GM23338 (cell line): ENCODE measurements around the gene MSH3. TPM values are rescaled to one million over a fixed set of nuclear protein-coding genes. Genes with fewer than 3 reads are reported as not detected.
A peak's percentile ranks its signal among the peaks of the same experiment; 100 is the strongest.

ENCODE experiments used
- ATAC-seq: fragments of 200-7000 bp; cut with Tn5 transposase; 3 replicates; pipeline ENCODE4 v1.9.1; 2020
- DNase-seq: peaks from one replicate; pipeline ENCODE4 v3.0.0-alpha.2; 2015; ENCODE audit warnings: low spot score
- H2AFZ ChIP-seq: fragments of 200-600 bp; sonication (generic); 2 replicates; pipeline ENCODE4 v1.8.0; 2016; ENCODE audit warnings: antibody characterized with exemption, mild to moderate bottlenecking, moderate library complexity
- H3F3A ChIP-seq: fragments of 200-600 bp; sonication (generic); replicated peaks from 2 replicates; pipeline ENCODE4 v1.8.0; 2017; ENCODE audit warnings: antibody characterized with exemption, mixed run types, low read depth
- H3K27ac ChIP-seq: fragments of 200-600 bp; sonication (generic); 2 replicates; pipeline ENCODE4 v1.6.1; 2016; ENCODE audit warnings: low read depth
- H3K27me3 ChIP-seq: fragments of 200-600 bp; sonication (generic); 2 replicates; pipeline ENCODE4 v1.8.0; 2016; ENCODE audit warnings: mild to moderate bottlenecking, mixed run types, moderate library complexity; ENCODE audit not compliant: insufficient read depth
- H3K36me3 ChIP-seq: fragments of 200-600 bp; sonication (generic); 2 replicates; pipeline ENCODE4 v1.8.0; 2016; ENCODE audit warnings: mild to moderate bottlenecking; ENCODE audit not compliant: insufficient read depth
- H3K4me1 ChIP-seq: fragments of 200-600 bp; sonication (generic); 2 replicates; pipeline ENCODE4 v1.8.0; 2016; ENCODE audit warnings: mild to moderate bottlenecking, moderate library complexity; ENCODE audit not compliant: insufficient read depth
- H3K4me2 ChIP-seq: fragments of 200-600 bp; sonication (generic); 2 replicates; pipeline ENCODE4 v1.7.1; 2017; ENCODE audit warnings: mixed run types
- H3K4me3 ChIP-seq: fragments of 200-600 bp; sonication (generic); 2 replicates; pipeline ENCODE4 v1.6.1; 2016; ENCODE audit warnings: mixed run types
- H3K79me2 ChIP-seq: fragments of 200-600 bp; sonication (generic); replicated peaks from 2 replicates; pipeline ENCODE4 v1.8.0; 2017; ENCODE audit warnings: mild to moderate bottlenecking; ENCODE audit not compliant: insufficient read depth
- H3K9me2 ChIP-seq: fragments of 200-600 bp; sonication (generic); 2 replicates; pipeline ENCODE4 v1.8.0; 2017; ENCODE audit not compliant: insufficient read depth
- H4K20me1 ChIP-seq: fragments of 200-600 bp; sonication (generic); replicated peaks from 2 replicates; pipeline ENCODE4 v1.8.0; 2017; ENCODE audit warnings: mild to moderate bottlenecking; ENCODE audit not compliant: insufficient read depth
- H3K27ac Mint-ChIP-seq: 2 replicates; pipeline ENCODE4 v1.8.0; 2020; ENCODE audit warnings: inconsistent platforms, mild to moderate bottlenecking, moderate library complexity, mixed read lengths
- H3K27me3 Mint-ChIP-seq: 3 replicates; pipeline ENCODE4 v1.8.0; 2022; ENCODE audit warnings: low read depth, mild to moderate bottlenecking, moderate library complexity, mixed read lengths, inconsistent platforms; ENCODE audit not compliant: insufficient read depth, poor library complexity
- H3K36me3 Mint-ChIP-seq: 3 replicates; pipeline ENCODE4 v1.8.0; 2021; ENCODE audit warnings: low read depth, mild to moderate bottlenecking, inconsistent platforms, moderate library complexity, mixed read lengths
- H3K4me1 Mint-ChIP-seq: 3 replicates; pipeline ENCODE4 v1.8.0; 2020; ENCODE audit warnings: mild to moderate bottlenecking, inconsistent platforms, mixed read lengths
- H3K4me3 Mint-ChIP-seq: 3 replicates; pipeline ENCODE4 v1.8.0; 2021; ENCODE audit warnings: moderate library complexity, mild to moderate bottlenecking, inconsistent platforms, mixed read lengths
- H3K9me3 Mint-ChIP-seq: 3 replicates; pipeline ENCODE4 v1.8.0; 2020; ENCODE audit warnings: moderate library complexity, mild to moderate bottlenecking, inconsistent platforms, mixed read lengths
- CREB1 ChIP-seq: fragments of 250-450 bp; sonication (Bioruptor Pico); IDR thresholded peaks from 2 replicates; pipeline ENCODE4 v1.5.0; 2020; ENCODE audit warnings: low read depth, mild to moderate bottlenecking, moderate library complexity
- CTCF ChIP-seq, 2 experiments: fragments of 200-600 bp in 1 of 2; sonication (generic) in 1 of 2; conservative IDR thresholded peaks; 2 replicates each; pipeline versions ENCODE4 v1.5.1 to v1.6.1; 2016 to 2017; ENCODE audit warnings: antibody characterized with exemption in 2 of 2, low read depth in 2 of 2, mild to moderate bottlenecking in 2 of 2, moderate library complexity in 1 of 2
- ETS1 ChIP-seq: IDR thresholded peaks from 2 replicates; pipeline ENCODE4 v1.6.1; 2016; ENCODE audit warnings: antibody characterized with exemption
- EZH2 ChIP-seq: fragments of 200-600 bp; sonication (generic); IDR thresholded peaks from one replicate; pipeline ENCODE4 v1.8.0; 2017; ENCODE audit warnings: antibody characterized with exemption, mild to moderate bottlenecking, low read depth; ENCODE audit not compliant: unreplicated experiment
- EZH2phosphoT487 ChIP-seq: fragments of 200-600 bp; sonication (generic); IDR thresholded peaks from one replicate; pipeline ENCODE4 v1.8.1; 2018; ENCODE audit warnings: antibody characterized with exemption; ENCODE audit not compliant: unreplicated experiment
- JUNB ChIP-seq: IDR thresholded peaks from one replicate; pipeline ENCODE4 v1.6.1; 2016; ENCODE audit warnings: antibody characterized with exemption; ENCODE audit not compliant: unreplicated experiment
- NANOG ChIP-seq: IDR thresholded peaks from 2 replicates; pipeline ENCODE4 v1.6.1; 2016; ENCODE audit warnings: antibody characterized with exemption, borderline replicate concordance
- POLR2AphosphoS5 ChIP-seq: IDR thresholded peaks from 2 replicates; pipeline ENCODE4 v1.6.1; 2016; ENCODE audit warnings: antibody characterized with exemption, low read depth
- REST ChIP-seq: IDR thresholded peaks from one replicate; pipeline ENCODE4 v1.6.1; 2018; ENCODE audit warnings: antibody characterized with exemption; ENCODE audit not compliant: unreplicated experiment
- STAT1 ChIP-seq: IDR thresholded peaks from one replicate; pipeline ENCODE4 v1.6.1; 2016; ENCODE audit warnings: antibody characterized with exemption; ENCODE audit not compliant: unreplicated experiment
- ZNF114 ChIP-seq: fragments of 250-450 bp; sonication (Bioruptor Pico); IDR thresholded peaks from 2 replicates; pipeline ENCODE4 v1.5.0; 2020; ENCODE audit warnings: mild to moderate bottlenecking, moderate library complexity
- ZNF331 ChIP-seq: fragments of 250-450 bp; sonication (Bioruptor Pico); IDR thresholded peaks from 2 replicates; pipeline ENCODE4 v1.5.0; 2020; ENCODE audit warnings: low read depth, mild to moderate bottlenecking, moderate library complexity
- polyA plus RNA-seq: library from polyadenylated mRNA; unstranded; fragments of >200 nt; fragmentation: Nextera tagmentation; extraction: Ambion mirVana; gene quantifications from 2 replicates; pipeline ENCODE4 v1.2.1, GENCODE V29; 2016
- total RNA-seq: library from RNA; depleted of rRNA; stranded (reverse); fragments of >200 nt; shearing (Covaris generic); gene quantifications from 2 replicates; pipeline ENCODE4 v1.2.3, GENCODE V29; 2014

The MSH3 gene
- total and polyA plus RNA-seq, 2 experiments from 2014 or later = 13.3 to 16.6 TPM

GRCh38 chr5:80711938-80712337 lies 57.5 kb downstream of the MSH3 start:
- H3K4me1 Mint-ChIP-seq = peaks cover 12% of the 10 kb centered on the region
- H2AFZ ChIP-seq = no peak overlapping the region
- H3K27me3 Mint-ChIP-seq = peaks cover 10% of the 10 kb centered on the region
- 0 out of 2 replicates have a peak, but pooled peaks cover 5% of the 10 kb centered on the region for H3K4me1 ChIP-seq
- no peaks in the 10 kb centered on the region for H3K27me3 ChIP-seq
- no peaks in the 10 kb centered on the region for H3K36me3 ChIP-seq
- ATAC-seq (peak; percentile 99), DNase-seq (peak; percentile 85)
- H3K27ac Mint-ChIP-seq = no peak overlapping the region
- no peak overlapping the region for H3K4me3 Mint-ChIP-seq
- H4K20me1 ChIP-seq = no peaks in the 10 kb centered on the region
- H3K27ac ChIP-seq = no peak overlapping the region
- no peaks in the 10 kb centered on the region for H3K79me2 ChIP-seq
- H3K4me2 ChIP-seq = no peak overlapping the region
- no peak overlapping the region for H3K4me3 ChIP-seq
- H3K36me3 Mint-ChIP-seq = peaks cover 14% of the 10 kb centered on the region
- no peaks in the 10 kb centered on the region for H3K9me2 ChIP-seq
- H3F3A ChIP-seq = no peaks in the 10 kb centered on the region
- TF ChIP-seq CTCF (conservative IDR thresholded peaks at IDR 0.05; ENCODE audit: low read depth in 2 of 2) = peak; percentile 63 to 92
- no peak for TF ChIP-seq EZH2
- no peaks in the 10 kb centered on the region for H3K9me3 Mint-ChIP-seq

GRCh38 chr5:80712919-80713318 lies 58.5 kb downstream of the MSH3 start:
- Histone ChIP-seq H3K27me3 (no peaks in the 10 kb centered on the region), H2AFZ (no peak overlapping the region), H3K9me2 (no peaks in the 10 kb centered on the region), H3K4me3 (no peak overlapping the region), H3F3A (no peaks in the 10 kb centered on the region), H4K20me1 (no peaks in the 10 kb centered on the region), H3K36me3 (no peaks in the 10 kb centered on the region), H3K4me1 (0 out of 2 replicates have a peak, but pooled peaks cover 5% of the 10 kb centered on the region), H3K4me2 (no peak overlapping the region), H3K79me2 (no peaks in the 10 kb centered on the region), H3K27ac (no peak overlapping the region)
- H3K27ac Mint-ChIP-seq = no peak overlapping the region
- peaks cover 10% of the 10 kb centered on the region for H3K27me3 Mint-ChIP-seq
- DNase-seq = no peak
- H3K36me3 Mint-ChIP-seq = peaks cover 14% of the 10 kb centered on the region
- no peak for ATAC-seq
- peaks cover 12% of the 10 kb centered on the region for H3K4me1 Mint-ChIP-seq
- H3K4me3 Mint-ChIP-seq = no peak overlapping the region
- H3K9me3 Mint-ChIP-seq = no peaks in the 10 kb centered on the region
- TF ChIP-seq EZH2phosphoT487 (no peak), CREB1 (CRISPR knock-in tag) (no peak), ZNF331 (CRISPR knock-in tag) (no peak), REST (no peak), CTCF (conservative IDR thresholded peaks at IDR 0.05; ENCODE audit: low read depth in 2 of 2) (no peak), ZNF114 (CRISPR knock-in tag) (no peak), POLR2AphosphoS5 (no peak), NANOG (no peak), EZH2 (no peak), ETS1 (no peak), JUNB (no peak), STAT1 (no peak)
